DMS114 treated with DMSO at 0.1 percent for 48 hours (cell line): ENCODE results near the gene CENPL.
"Not testable (repeated sequence)": the region's sequence is repeated elsewhere in the genome, so short reads cannot be mapped to it uniquely, and the experiment has no call there.

Source experiments
- DNase-seq: peaks from one replicate; lab custom pipeline; 2025; ENCODE audit not compliant: unreplicated experiment; lab: John Stamatoyannopoulos, UW

The CENPL gene

GRCh38 chr1:173859547-173859946, 34.9 kb upstream of the CENPL start:
- DNase-seq, result not testable (repeated sequence)

GRCh38 chr1:173857363-173857917, 32.8 kb upstream of the CENPL start:
- DNase-seq, result no peak

GRCh38 chr1:173856903-173857302, 32.2 kb upstream of the CENPL start:
- no peak for DNase-seq

GRCh38 chr1:173856014-173856413, 31.3 kb upstream of the CENPL start:
- DNase-seq, result no peak

- no peak for DNase-seq
Observed at GRCh38 chr1:173853074-173853473, 28.4 kb upstream of the CENPL start.

GRCh38 chr1:173852105-173852504, 27.4 kb upstream of the CENPL start:
- DNase-seq, result no peak

GRCh38 chr1:173832748-173833147, 8.1 kb upstream of the CENPL start:
- DNase-seq, result no peak

GRCh38 chr1:173827611-173828010, 2.9 kb upstream of the CENPL start:
- no peak for DNase-seq

- no peak for DNase-seq
Observed at GRCh38 chr1:173823781-173824314, 835 bp downstream of the CENPL start.

- no peak for DNase-seq
Observed at GRCh38 chr1:173821680-173822079, 3.0 kb downstream of the CENPL start.

GRCh38 chr1:173818459-173818858, 6.2 kb downstream of the CENPL start:
- DNase-seq, result no peak

- not testable (repeated sequence) for DNase-seq
Observed at GRCh38 chr1:173813654-173814053, 11.0 kb downstream of the CENPL start.

GRCh38 chr1:173802961-173803360, 21.7 kb downstream of the CENPL start:
- no peak for DNase-seq

GRCh38 chr1:173799995-173800394, 24.7 kb downstream of the CENPL start:
- not testable (repeated sequence) for DNase-seq

GRCh38 chr1:173798078-173798477, 26.6 kb downstream of the CENPL start:
- no peak for DNase-seq

GRCh38 chr1:173789841-173790240, 34.8 kb downstream of the CENPL start:
- no peak for DNase-seq

- no peak for DNase-seq
Observed at GRCh38 chr1:173784997-173785396, 39.7 kb downstream of the CENPL start.

GRCh38 chr1:173779936-173780335, 44.7 kb downstream of the CENPL start:
- DNase-seq, result no peak

GRCh38 chr1:173775578-173776226, 49.0 kb downstream of the CENPL start:
- no peak for DNase-seq

GRCh38 chr1:173771560-173771959, 53.1 kb downstream of the CENPL start:
- no peak for DNase-seq

- DNase-seq, result not testable (repeated sequence)
Observed at GRCh38 chr1:173770330-173770729, 54.4 kb downstream of the CENPL start.

GRCh38 chr1:173768827-173769226, 55.9 kb downstream of the CENPL start:
- DNase-seq, result no peak

- no peak for DNase-seq
Observed at GRCh38 chr1:173768206-173768605, 56.5 kb downstream of the CENPL start.
